SK-MEL-5 (cell line): ENCODE data around the gene NLGN1. TPM values are rescaled to one million over a fixed set of nuclear protein-coding genes. Genes with fewer than 3 reads are reported as not detected.

ENCODE experiments used
- DNase-seq: peaks from one replicate; pipeline ENCODE4 v3.0.0-alpha.2; 2016; ENCODE audit warnings: low read depth, low spot score
- in situ Hi-C: cut with HindIII; loops from 2 replicates; pipeline ENCODE4 v1.10.0; 2016; ENCODE audit warnings: low sequenced_read_pairs, high pct_unique_total_duplicates, low pct_unique_long_range_greater_than_20kb
- total RNA-seq: library from RNA; depleted of rRNA; stranded (reverse); fragments of >200 nt; shearing (Covaris generic); gene quantifications from 2 replicates; pipeline ENCODE4 v1.2.3, GENCODE V29; 2014

Gene NLGN1
- total RNA-seq, 1 experiment from 2014 or later = 35.2 TPM

DNA sequence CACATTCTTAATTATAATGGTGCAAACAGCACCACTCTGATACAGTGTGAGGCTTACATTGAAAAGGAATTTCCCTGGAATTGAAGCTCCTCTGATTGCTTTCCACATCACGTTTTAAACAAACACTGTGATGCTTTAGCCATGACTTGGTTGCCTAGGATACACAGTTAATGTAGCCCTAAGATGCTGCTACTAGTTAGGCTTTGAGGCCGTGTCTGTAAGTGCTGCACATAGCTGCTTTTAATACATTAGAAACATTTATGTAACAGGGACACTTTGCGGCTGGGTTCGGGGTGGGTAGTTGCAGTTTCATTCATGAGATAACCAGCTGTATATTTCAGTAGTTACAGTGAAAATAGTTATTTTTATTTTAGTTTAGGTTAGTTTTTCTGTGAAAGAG is 334.7 kb downstream of the NLGN1 start:
- peak; percentile 13 for DNase-seq
- in situ Hi-C loops = no loop called here

DNA sequence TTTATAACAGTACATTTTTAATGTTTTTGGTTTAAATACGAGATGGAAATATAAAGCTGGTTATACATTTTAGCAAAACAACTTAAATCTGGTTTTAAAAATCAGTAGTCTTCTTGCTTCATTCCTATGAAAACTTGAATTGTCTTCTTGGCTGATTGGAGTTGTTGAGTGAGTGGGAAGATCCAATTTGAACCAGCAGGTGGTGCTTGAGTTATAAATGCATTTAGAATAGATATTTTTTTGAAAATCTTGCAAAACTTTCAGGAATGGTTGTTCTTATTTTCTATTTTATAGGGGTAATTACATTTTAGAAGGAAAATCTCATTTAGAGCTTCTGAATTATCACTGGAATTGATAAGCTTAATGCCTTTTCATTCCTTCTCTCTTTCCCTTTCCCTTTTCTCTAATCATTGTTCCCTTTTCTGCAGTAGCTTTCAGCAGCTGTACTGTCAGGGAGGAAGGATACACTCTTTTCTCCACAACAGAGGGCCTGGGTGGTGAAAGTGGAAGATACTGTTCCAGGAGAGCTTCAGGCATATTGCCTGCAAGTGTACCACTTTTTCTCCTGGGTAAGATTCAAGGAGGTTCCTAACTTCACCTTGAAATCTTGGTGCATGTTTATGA is 335.6 kb downstream of the NLGN1 start:
- peak; percentile 67 for DNase-seq
- in situ Hi-C loops = no loop called here

GRCh38 chr3:173734473-173734872 is 336.9 kb downstream of the NLGN1 start:
- no peak for DNase-seq
- in situ Hi-C loops = no loop called here

DNA sequence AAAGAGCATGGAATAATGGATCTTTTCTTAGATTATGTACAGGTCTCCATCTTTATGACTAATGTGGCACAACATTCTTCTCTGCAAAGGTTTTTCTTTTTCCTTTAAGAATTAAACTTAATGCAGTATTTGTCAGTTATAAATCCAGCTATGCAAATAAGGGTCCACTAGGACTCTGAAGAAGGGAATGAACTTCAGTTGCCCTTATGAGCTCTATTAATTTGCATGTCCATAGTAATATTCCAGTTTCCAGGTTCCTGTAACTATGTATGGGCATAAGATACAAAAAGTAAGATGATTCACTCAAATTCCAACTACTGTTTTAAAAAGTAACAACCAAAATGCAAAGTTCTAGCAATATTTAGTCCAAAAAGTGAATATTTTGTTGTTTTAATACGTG is 337.4 kb downstream of the NLGN1 start:
- in situ Hi-C loops = no loop called here
- DNase-seq = no peak

GRCh38 chr3:173735841-173736240 is 338.3 kb downstream of the NLGN1 start:
- in situ Hi-C loops = no loop called here
- DNase-seq = no peak

- DNase-seq = no peak
- in situ Hi-C loops = no loop called here
Observed at GRCh38 chr3:173737167-173737808, 339.7 kb downstream of the NLGN1 start.

DNA sequence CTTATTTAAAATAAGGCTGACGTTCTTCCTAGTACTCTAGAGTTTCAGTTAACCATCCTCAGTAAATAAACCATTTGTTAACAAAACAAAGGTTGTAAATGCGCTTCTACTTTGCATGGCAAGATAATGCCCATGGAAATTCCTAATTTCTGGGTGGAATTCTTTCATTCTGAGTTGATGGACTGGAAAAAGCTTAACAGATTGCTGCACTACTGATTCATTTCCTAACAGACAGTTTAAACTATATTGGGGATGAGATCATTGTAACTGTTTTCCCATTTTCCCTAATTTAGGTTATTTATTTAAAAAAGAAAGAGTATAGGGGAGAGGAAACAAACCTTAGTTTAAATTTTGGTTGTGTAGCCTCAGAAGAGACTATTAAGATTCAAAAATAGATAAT is 342.2 kb downstream of the NLGN1 start:
- in situ Hi-C loops = no loop called here
- DNase-seq = no peak

- in situ Hi-C loops = no loop called here
Observed at GRCh38 chr3:173742491-173742890, 344.9 kb downstream of the NLGN1 start.

GRCh38 chr3:173743111-173743510 is 345.6 kb downstream of the NLGN1 start:
- in situ Hi-C loops = no loop called here
- DNase-seq = no peak

More at GRCh38 chr3:173742491-173742890, 344.9 kb downstream of the NLGN1 start:
- DNase-seq = no peak

GRCh38 chr3:173743516-173743915 is 346.0 kb downstream of the NLGN1 start:
- no peak for DNase-seq
- in situ Hi-C loops = no loop called here

GRCh38 chr3:173744479-173744878 is 346.9 kb downstream of the NLGN1 start:
- no peak for DNase-seq
- in situ Hi-C loops = no loop called here

GRCh38 chr3:173744895-173745294 is 347.4 kb downstream of the NLGN1 start:
- in situ Hi-C loops = no loop called here
- DNase-seq = no peak

DNA sequence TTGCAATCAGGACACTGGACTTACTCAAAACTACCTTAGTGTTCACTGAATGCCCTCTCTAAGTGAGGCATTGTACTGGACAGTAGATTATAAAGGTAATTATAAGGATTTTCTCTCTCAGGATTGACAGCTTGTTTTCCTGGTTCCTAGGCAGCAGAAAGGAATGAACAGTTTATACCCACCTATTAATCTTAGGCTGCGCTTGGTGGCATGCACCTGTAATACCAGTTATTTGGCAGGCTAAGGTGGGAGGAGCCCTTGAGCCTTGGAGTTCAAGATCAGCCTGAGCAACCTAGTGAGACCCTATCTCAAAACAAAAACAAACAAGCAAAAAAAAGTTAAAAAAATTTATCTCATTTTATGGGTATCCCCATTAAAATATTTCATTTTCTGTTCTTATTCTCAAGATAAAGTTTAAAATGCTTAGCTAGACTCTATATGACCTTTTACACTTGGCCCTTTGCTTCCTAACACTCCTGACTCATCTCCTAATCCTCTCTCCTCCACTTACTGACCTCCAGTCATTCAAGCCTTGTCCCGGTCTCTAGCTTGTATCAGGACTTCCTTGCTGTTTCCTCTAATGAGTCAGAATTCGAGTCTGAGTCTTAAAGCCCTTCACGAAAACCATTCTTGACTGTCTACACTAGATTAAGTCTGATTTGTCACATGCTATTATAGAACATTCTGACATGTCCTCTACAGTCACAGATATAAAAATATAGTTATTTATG is 348.6 kb downstream of the NLGN1 start:
- in situ Hi-C loops = no loop called here
- no peak for DNase-seq

GRCh38 chr3:173747427-173747826 is 349.9 kb downstream of the NLGN1 start:
- in situ Hi-C loops = no loop called here
- no peak for DNase-seq

GRCh38 chr3:173748105-173748504 is 350.6 kb downstream of the NLGN1 start:
- no peak for DNase-seq
- in situ Hi-C loops = no loop called here

DNA sequence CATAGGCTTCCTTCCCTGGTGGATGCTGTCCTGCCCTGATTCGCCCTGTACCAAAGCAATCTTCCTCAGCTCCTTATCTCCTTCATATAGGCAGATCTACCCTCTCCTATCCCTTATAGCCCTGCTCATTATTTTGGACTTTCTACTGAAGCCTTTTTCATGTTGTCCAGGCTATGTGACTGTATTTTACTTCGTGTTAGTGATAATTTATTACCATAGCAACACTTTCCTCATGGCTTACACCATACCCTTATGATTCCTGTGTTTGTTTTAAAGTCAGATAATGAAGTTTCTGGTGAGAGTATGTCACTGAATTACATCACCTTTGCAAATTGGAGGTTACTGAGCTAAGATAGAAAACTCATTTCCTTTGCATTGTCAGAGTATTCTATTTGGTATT is 352.6 kb downstream of the NLGN1 start:
- in situ Hi-C loops = loop anchor here (25.0 kb wide), 1 partner anchor 112 kb away; no protein-coding TSS in a partner anchor
- no peak for DNase-seq

GRCh38 chr3:173750591-173750990 is 353.0 kb downstream of the NLGN1 start:
- no peak for DNase-seq
- in situ Hi-C loops = loop anchor here (25.0 kb wide), 1 partner anchor 112 kb away; no protein-coding TSS in a partner anchor

DNA sequence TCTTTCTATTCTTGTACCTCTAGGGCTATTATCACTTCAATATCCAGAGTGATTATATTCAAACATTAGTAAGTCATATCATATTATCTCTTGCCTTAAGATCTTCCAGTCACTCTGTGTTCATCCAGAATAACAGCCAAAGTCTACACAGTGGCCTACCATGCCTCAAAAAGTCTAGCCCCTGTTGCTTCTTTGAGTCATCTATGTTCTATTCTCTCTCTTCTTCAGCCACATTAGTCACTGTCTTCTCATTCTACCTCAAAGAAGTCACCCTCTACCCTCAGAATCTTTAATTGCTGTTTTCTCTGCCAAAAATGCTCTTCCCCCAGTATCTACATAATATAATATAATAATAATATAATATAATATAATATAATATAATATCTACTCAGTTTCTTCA is 356.0 kb downstream of the NLGN1 start:
- in situ Hi-C loops = loop anchor here (25.0 kb wide), 1 partner anchor 109 kb away; no protein-coding TSS in a partner anchor
- no peak for DNase-seq

GRCh38 chr3:173755161-173755560 is 357.6 kb downstream of the NLGN1 start:
- DNase-seq = no peak
- in situ Hi-C loops = loop anchor here (25.0 kb wide), 1 partner anchor 107 kb away; no protein-coding TSS in a partner anchor
